Measurements from ENCODE around the gene RASSF8.

RASSF8 gene

GRCh38 chr12:26058818-26059217 is 100.3 kb downstream of the RASSF8 start:
- ATAC-seq: no peak

GRCh38 chr12:26062006-26062405 is 103.5 kb downstream of the RASSF8 start:
- TF ChIP-seq ISL1 (CRISPR knock-in tag; IDR thresholded peaks at IDR 0.05): no peak
- no peak for TF ChIP-seq TOX (CRISPR knock-in tag; IDR thresholded peaks at IDR 0.05; ENCODE audit: borderline replicate concordance)
- TF ChIP-seq SNAI2 (CRISPR knock-in tag; IDR thresholded peaks at IDR 0.05): no peak
- no peak for ATAC-seq

More at GRCh38 chr12:26058818-26059217, 100.3 kb downstream of the RASSF8 start:
- TF ChIP-seq RARB (CRISPR knock-in tag; IDR thresholded peaks at IDR 0.05) (no peak), ISL1 (CRISPR knock-in tag; IDR thresholded peaks at IDR 0.05) (peak; percentile 32; the same call in 1 of the 2 replicates)

- ATAC-seq: no peak; the same call in 2 of the 3 replicates
- TF ChIP-seq TSHZ2 (CRISPR knock-in tag; IDR thresholded peaks at IDR 0.05) (no peak), ZC3H10 (CRISPR knock-in tag; IDR thresholded peaks at IDR 0.05) (no peak), ZFP30 (CRISPR knock-in tag; IDR thresholded peaks at IDR 0.05) (no peak), PATZ1 (CRISPR knock-in tag; IDR thresholded peaks at IDR 0.05; ENCODE audit: borderline replicate concordance) (no peak), POU6F1 (CRISPR knock-in tag; IDR thresholded peaks at IDR 0.05; ENCODE audit: borderline replicate concordance, low read depth) (no peak), ESRRG (CRISPR knock-in tag; IDR thresholded peaks at IDR 0.05) (no peak), TCF4 (CRISPR knock-in tag; IDR thresholded peaks at IDR 0.05; ENCODE audit: borderline replicate concordance) (no peak), BACH2 (CRISPR knock-in tag; IDR thresholded peaks at IDR 0.05; ENCODE audit: borderline replicate concordance) (no peak), CSDC2 (CRISPR knock-in tag; IDR thresholded peaks at IDR 0.05) (no peak), ZFP3 (CRISPR knock-in tag; IDR thresholded peaks at IDR 0.05) (no peak), RARB (CRISPR knock-in tag; IDR thresholded peaks at IDR 0.05) (no peak), CSRNP3 (CRISPR knock-in tag; IDR thresholded peaks at IDR 0.05) (no peak), ARNTL (CRISPR knock-in tag; IDR thresholded peaks at IDR 0.05; ENCODE audit: borderline replicate concordance, low read depth) (no peak), OSR1 (CRISPR knock-in tag; IDR thresholded peaks at IDR 0.05) (no peak), PPARA (CRISPR knock-in tag; IDR thresholded peaks at IDR 0.05; ENCODE audit: borderline replicate concordance) (no peak)
Observed at GRCh38 chr12:26062566-26062965, 104.1 kb downstream of the RASSF8 start.

- ATAC-seq: no peak
- TF ChIP-seq BACH2 (CRISPR knock-in tag; IDR thresholded peaks at IDR 0.05; ENCODE audit: borderline replicate concordance) (no peak), CSDC2 (CRISPR knock-in tag; IDR thresholded peaks at IDR 0.05) (no peak), ISL1 (CRISPR knock-in tag; IDR thresholded peaks at IDR 0.05) (no peak), TCF4 (CRISPR knock-in tag; IDR thresholded peaks at IDR 0.05; ENCODE audit: borderline replicate concordance) (no peak), ZFP3 (CRISPR knock-in tag; IDR thresholded peaks at IDR 0.05) (no peak), ZNF565 (CRISPR knock-in tag; conservative IDR thresholded peaks at IDR 0.05; ENCODE audit: low read depth) (no peak), OSR1 (CRISPR knock-in tag; IDR thresholded peaks at IDR 0.05) (no peak), POU6F1 (CRISPR knock-in tag; IDR thresholded peaks at IDR 0.05; ENCODE audit: borderline replicate concordance, low read depth) (no peak), ZNF8 (CRISPR knock-in tag; IDR thresholded peaks at IDR 0.05) (no peak), ZFP30 (CRISPR knock-in tag; IDR thresholded peaks at IDR 0.05) (no peak), TOX (CRISPR knock-in tag; IDR thresholded peaks at IDR 0.05; ENCODE audit: borderline replicate concordance) (no peak), CREB5 (CRISPR knock-in tag; IDR thresholded peaks at IDR 0.05; ENCODE audit: low read depth) (no peak), ZC3H10 (CRISPR knock-in tag; IDR thresholded peaks at IDR 0.05) (no peak), ESRRG (CRISPR knock-in tag; IDR thresholded peaks at IDR 0.05) (no peak), TSHZ2 (CRISPR knock-in tag; IDR thresholded peaks at IDR 0.05) (no peak), RARB (CRISPR knock-in tag; IDR thresholded peaks at IDR 0.05) (no peak), PPARA (CRISPR knock-in tag; IDR thresholded peaks at IDR 0.05; ENCODE audit: borderline replicate concordance) (no peak)
Observed at GRCh38 chr12:26065451-26065850, 107.0 kb downstream of the RASSF8 start.

All from SK-N-SH treated with all-trans-retinoic acid at 6 μM for 48 hours (cell line).